HG03439 (cell line): Measurements from ENCODE around the gene EPB41L2.
"Not testable (repeated sequence)": the region's sequence is repeated elsewhere in the genome, so short reads cannot be mapped to it uniquely, and the experiment has no call there.

Experiments
- ATAC-seq: cut with Tn5 transposase; IDR thresholded peaks from one replicate; pipeline ENCODE4 v1.9.1; 2021; ENCODE audit warnings: mild to moderate bottlenecking, moderate library complexity; ENCODE audit not compliant: unreplicated experiment

The EPB41L2 gene

GRCh38 chr6:130824978-130825694 is 237.9 kb downstream of the EPB41L2 start:
- ATAC-seq, result no peak

- ATAC-seq, result no peak
Observed at GRCh38 chr6:130822736-130823135, 240.3 kb downstream of the EPB41L2 start.

DNA sequence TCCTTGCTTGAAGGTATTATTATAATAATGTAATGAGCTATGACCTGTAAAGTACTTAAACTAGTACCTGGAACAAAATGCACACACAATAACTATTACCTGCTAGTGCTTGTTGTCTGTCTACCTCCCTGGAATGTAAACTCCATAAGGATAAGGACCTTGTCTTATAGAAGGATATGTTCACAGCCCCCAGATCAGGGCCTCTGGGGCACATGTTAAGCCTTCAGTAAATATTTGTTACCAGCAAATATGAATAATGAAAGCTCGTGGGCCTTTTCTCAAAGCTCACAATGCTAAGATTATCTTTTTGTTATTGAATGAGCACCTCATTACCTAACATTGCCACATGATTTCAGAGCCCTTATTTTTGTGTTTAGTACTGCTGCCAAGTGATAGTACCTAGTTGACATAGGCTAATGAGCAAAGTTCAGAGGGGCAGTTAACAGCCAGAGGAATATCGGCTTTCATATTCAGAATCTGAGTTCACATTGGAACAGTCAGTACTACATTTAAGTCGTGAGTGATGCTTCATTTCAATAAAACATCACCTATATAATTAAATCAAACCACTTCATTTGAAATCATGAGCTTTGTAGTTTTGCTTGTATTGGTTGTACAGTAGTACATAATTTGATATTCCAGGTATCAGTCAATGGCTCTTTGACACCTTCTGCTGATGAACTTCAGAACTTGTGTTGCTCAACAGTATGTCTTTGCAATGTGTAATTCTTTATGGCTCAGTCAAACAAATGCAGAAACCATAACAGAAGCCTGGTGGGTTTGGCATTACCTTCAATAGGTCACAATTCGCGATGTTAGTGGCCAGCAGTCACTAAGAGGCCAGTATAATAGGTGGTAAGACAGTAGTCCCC is 247.6 kb downstream of the EPB41L2 start:
- ATAC-seq, result no peak

DNA sequence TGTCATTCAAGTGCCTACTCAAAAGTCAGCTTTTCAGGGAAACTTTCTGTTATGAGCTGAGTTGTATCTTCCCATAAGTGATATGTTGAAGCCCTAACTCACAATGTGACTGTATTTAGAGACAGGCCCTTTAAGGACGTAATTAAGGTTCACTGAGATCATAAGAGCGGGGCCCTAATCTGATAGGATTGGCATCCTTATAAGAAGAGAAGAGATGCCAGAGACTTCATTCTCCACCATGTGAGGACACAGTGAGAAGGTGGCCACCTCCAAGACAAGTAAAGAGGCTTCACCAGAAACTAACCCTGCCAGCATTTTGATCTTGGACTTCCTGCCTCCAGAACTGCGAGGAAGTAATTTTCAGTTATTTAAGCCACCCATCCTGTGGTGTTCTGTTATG is 248.5 kb downstream of the EPB41L2 start:
- ATAC-seq, result no peak

DNA sequence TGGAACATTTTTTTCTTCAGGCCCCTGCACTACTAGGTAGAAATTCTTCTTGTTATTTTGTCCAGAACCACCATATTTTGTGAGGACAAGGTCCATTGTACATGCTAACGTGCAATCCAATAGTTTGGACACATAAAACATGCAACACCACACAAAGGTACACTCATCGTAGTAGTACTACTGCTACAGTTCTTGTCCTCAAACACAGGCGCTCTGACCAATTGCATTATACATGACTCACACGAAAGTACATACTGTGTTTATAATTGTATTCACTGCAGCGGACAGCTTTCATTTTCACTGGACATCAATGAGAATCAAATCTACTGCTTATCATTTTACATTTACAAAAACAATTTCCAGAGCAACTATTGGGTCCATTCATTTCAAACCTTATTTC is 251.1 kb downstream of the EPB41L2 start:
- ATAC-seq, result no peak

DNA sequence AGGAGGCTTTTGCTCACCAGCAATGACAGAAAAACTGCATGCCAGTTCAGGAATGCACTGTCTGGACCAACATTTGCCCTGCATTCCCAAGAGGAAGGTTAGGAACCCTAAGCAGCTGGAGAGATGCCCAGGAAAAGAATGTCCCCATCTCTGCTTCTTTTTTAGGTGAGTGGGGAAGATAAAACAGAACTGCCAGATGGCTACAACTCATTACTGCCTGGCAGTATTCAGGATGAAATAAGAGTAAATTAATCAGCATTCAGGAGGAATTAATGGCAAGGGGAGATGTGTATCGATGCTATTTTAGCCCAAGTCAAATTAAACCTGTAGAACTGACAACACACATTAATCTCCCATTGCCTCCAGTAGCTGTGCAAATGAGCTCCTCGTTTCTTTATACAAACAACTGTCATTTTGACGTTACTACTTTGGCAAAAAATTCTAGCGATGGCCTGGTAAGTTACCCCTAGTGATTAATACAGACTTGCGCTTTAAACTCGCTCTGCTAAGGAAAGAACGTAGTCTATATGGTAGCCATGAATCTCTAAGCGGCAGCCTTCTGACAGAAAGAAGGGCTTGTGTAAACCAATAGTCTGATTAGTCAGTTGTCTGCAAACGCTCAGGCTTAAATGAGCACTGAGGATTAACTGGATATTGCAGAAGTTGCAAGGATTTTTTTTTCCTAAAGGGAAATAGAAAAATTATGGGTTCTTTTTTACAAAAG is 252.6 kb downstream of the EPB41L2 start:
- no peak for ATAC-seq

DNA sequence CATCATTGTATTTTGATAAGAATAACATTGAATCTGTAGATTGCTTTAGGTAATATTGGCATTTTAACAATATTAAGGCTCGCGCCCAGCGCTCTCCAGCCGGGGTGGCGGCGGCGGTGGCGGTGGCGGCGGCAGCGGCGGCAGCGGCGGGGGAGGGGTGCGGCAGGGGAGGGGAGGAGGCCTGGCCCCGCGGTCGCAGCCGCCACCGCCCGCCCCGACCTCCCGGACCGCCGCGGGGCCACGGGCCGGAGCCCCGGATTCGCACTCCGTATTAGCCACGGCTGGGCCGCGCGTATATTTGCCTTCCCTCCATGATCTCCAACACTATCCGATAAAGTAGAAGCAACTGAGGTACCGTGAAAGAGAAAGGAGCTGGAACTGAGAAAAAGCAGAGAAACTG is 261.7 kb downstream of the EPB41L2 start:
- not testable (repeated sequence) for ATAC-seq

- no peak for ATAC-seq
Observed at GRCh38 chr6:130797061-130797460, 266.0 kb downstream of the EPB41L2 start.

DNA sequence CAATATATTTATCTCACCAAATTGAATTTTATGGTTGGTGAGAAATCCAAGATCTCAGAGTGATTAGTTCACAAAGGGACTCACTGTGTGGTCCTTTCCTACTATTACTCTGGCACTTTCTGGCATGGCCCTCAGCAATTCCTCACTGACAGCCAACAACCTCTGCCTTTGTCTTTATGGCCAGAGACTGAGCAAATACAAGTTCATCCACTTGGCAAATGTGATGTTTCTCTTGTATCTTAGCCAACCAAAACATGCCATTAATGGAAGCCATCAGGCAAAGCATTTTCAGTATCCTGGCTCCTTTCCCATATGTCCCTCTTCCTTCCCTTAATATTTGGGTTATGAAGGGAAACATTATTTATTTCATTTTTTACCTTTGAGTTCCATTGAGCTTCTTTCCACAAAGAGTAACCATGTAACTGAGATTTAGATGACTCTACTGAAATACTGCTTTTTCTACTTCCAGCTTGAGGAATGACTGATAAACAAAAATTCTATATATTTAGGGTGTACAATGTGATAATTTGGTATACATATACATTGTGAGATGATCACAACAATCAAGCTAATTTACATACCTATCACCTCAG is 266.6 kb downstream of the EPB41L2 start:
- no peak for ATAC-seq

DNA sequence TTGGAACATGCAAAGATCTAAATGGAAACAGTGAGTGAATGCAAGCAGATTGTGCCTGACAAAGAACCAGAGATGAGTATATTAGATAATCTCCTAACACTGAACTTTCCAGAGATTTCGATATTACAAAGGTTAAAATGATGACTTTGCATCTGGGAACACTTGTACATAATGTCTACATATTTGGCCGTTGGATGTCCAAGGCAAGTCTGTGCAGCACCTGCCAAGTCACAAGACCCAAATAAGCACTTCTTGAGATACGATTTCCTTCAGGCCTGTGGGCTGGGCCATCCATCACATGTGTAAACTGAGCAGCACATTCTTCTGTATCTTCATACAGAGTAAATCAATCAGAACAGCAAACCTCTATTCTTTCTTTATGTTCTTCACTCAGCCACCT is 268.3 kb downstream of the EPB41L2 start:
- no peak for ATAC-seq

GRCh38 chr6:130794010-130794697 is 268.9 kb downstream of the EPB41L2 start:
- ATAC-seq, result no peak
